ENCODE measurements around the gene HSP90AB1.

DNA sequence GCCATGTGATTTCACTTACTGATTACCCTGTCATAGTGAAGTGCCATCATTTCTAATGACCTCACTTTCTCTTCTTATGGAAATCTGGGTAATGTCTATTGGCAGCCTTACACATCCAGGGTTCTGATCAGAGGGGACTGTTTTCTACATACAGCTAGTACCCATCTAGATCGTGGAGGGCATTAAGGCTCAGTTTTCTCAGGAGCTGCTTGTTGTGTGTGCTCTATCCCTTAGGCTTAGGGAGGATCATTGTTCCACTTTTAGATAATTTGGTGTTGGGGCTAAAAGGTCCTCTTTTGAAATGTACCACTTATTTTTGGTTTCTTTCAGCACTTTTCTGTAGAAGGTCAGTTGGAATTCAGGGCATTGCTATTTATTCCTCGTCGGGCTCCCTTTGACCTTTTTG, 3.8 kb downstream of the HSP90AB1 start:
- TF ChIP-seq, protein P1, sequence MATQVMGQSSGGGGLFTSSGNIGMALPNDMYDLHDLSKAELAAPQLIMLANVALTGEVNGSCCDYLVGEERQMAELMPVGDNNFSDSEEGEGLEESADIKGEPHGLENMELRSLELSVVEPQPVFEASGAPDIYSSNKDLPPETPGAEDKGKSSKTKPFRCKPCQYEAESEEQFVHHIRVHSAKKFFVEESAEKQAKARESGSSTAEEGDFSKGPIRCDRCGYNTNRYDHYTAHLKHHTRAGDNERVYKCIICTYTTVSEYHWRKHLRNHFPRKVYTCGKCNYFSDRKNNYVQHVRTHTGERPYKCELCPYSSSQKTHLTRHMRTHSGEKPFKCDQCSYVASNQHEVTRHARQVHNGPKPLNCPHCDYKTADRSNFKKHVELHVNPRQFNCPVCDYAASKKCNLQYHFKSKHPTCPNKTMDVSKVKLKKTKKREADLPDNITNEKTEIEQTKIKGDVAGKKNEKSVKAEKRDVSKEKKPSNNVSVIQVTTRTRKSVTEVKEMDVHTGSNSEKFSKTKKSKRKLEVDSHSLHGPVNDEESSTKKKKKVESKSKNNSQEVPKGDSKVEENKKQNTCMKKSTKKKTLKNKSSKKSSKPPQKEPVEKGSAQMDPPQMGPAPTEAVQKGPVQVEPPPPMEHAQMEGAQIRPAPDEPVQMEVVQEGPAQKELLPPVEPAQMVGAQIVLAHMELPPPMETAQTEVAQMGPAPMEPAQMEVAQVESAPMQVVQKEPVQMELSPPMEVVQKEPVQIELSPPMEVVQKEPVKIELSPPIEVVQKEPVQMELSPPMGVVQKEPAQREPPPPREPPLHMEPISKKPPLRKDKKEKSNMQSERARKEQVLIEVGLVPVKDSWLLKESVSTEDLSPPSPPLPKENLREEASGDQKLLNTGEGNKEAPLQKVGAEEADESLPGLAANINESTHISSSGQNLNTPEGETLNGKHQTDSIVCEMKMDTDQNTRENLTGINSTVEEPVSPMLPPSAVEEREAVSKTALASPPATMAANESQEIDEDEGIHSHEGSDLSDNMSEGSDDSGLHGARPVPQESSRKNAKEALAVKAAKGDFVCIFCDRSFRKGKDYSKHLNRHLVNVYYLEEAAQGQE (IDR thresholded peaks at IDR 0.05; ENCODE audit: insufficient read depth in 1 of 2, low read depth in 2 of 2, low read length in 2 of 2), result no peak
- TF ChIP-seq TAF1 (IDR thresholded peaks at IDR 0.05; ENCODE audit: borderline replicate concordance, insufficient read depth, low read length) (no peak), SIN3A (IDR thresholded peaks at IDR 0.05; ENCODE audit: borderline replicate concordance, insufficient read depth, low read length) (no peak), POLR2AphosphoS5 (IDR thresholded peaks at IDR 0.05; ENCODE audit: low read depth, low read length) (peak; percentile 17)
